Fibroblast of skin of right biceps (primary cell): ENCODE measurements around the gene POM121L2.
A peak's percentile ranks its signal among the peaks of the same experiment; 100 is the strongest.
"Not testable (repeated sequence)": the region's sequence is repeated elsewhere in the genome, so short reads cannot be mapped to it uniquely, and the experiment has no call there.

ENCODE experiments used
- DNase-seq: peaks from one replicate; pipeline ENCODE4 v3.0.0-alpha.2; 2013

Gene POM121L2

DNA sequence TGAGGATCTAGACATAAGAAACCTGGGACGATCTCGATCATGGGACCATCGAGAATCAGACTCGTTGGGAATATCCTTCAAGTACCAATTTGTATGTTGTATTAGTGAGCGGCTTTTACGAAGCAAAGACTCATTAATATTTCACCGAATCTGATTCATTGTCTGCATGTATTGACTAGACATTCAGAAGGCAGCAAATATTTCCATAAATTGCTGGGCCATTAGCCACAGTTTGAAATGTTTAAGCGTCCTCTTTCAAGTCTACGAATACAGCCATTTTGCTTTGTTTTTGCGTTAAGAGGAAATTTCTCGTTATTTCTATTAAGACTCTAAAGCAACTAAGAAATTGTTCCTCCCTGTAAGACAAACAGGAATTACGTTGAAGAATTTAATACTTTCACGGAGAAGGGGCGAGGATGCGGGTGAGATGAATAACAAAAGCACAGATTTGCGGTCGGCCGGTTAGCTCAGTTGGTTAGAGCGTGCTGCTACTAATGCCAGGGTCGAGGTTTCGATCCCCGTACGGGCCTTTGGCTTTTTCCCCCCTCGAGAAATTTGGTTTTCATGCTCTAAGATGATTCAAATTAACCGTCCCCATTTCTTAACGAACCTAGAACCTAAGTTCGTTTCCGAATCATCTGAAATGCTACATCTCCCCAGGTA lies 18.5 kb downstream of the POM121L2 start:
- peak; percentile 72 for DNase-seq

DNA sequence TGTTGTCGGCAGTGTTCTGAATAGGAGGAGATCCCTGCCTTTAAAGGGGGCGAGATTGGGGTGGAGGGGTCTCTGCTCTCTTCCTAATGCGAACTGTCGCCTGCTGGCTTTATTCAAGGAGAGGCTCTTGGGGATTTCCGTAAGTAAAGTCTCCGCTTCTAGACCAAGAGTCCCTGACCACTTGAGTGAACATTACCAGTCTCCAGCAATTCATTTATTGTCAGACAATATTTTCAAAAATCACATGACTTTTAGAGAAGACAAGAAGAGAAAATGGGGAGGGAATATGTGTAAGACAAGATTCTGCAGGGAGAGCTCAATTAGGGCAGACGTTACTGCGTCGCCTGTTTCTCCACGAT lies 21.2 kb downstream of the POM121L2 start:
- no peak for DNase-seq

DNA sequence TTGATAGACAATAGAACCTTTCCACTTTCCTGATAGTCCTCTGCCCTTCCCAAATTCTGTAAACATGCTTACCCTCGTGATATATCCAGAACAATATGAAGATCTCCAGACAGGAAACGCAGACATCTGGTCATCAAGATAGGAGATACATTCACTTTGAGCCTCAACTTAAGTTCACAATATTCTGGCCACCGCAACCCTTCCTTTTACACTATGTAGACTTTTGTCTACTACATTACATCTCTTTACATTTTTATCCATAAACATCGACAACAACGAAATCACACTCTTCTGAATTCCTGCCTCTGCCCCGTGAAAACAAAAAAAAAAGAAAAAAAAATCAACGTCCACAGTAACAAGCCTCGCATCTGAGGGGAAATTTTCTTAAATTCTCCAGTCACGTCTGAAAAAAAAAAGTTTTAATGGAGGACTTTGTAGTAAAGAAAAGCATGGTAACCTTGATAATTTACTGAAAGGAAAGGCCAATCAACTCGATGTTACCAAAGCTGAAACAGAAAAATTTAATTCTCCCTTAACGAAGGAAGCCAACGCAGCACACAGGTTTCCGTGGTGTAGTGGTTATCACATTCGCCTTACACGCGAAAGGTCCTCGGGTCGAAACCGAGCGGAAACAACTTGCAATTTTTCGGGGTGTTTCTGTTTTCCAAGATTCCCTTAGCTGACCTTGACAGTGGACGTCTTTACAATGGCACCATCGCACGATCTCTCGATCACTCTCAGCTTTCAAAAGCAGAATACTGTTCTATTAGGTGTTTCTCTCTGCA lies 21.8 kb downstream of the POM121L2 start:
- peak; percentile 55 for DNase-seq

DNA sequence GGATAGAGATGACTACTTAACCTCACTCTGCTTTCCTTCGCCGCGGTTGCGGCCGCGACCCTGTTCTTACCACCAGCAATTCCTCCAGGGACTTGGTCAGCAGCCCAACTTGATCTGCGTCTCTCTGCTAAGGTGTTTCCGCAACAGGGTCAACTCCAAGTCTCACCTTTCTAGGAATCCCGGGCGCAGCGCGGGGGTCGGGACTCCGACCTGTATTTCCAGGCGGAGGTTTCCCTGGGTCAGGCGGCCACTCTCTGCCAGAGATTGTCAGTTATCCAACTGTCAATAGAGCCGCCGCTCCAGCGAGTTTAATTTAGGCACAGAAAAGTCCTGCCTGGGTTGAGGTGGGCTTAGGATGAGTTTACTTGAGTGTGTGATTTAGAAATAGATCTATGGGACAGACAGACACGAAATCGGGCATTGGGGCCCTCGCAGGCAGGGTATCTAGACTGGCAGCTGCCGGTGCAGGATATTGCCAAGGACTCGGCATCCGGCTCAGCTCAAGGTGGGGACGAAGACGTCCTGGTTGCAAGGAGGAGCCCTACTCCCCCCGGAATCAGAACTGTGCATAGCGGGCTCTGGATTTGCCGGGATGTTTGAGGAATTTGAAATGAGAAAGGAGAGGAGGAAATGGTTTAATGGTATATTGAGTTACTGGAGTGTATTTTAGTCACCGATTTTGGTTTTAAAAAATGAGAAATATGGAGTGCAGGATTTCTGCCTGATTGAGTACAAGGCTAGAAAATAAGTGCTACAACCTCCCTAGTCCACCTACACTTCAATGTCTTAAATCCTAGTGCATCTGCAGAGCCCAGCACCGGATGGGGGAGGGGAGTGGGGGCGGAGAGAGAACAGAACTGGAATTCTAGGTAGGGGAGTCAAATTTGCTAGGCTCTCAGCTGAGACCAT lies 23.7 kb downstream of the POM121L2 start:
- no peak for DNase-seq

DNA sequence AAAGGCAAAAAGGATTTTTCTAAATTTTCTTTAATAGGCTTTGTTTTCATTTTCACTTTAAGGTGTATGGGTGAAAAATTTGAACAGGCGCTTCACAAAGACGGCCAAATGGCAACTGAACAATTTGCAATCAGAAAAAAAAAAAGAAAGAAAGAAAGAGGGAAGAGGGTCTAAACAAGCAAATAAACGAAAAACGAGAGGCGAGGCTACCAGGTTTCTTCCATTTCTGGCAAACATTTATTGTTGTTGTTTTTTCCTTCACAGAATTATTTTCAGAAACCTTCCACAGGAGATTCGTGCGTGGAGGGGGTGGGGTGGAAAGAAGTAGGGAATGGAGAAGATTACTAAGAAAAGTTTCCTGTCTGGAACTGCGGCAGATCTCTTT lies 24.3 kb downstream of the POM121L2 start:
- no peak for DNase-seq

DNA sequence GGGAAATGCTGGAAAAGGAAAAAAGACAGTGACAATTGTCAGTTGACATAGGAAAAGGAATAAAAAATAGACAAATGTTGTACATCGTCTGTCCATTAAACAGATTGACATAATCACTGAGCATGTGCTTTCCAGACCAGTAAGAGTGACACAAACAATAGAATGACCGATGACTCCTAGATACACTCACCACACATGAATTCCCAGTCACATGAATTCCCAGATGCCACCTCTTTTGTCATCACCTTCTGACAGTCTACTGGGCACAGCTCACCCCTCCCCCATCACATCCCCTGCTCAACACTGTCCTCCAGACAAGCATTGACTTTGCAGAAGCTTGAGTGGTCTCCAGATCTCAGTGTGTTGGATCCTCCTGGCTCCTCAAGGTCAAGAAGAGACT lies 25.9 kb downstream of the POM121L2 start:
- DNase-seq, result no peak

DNA sequence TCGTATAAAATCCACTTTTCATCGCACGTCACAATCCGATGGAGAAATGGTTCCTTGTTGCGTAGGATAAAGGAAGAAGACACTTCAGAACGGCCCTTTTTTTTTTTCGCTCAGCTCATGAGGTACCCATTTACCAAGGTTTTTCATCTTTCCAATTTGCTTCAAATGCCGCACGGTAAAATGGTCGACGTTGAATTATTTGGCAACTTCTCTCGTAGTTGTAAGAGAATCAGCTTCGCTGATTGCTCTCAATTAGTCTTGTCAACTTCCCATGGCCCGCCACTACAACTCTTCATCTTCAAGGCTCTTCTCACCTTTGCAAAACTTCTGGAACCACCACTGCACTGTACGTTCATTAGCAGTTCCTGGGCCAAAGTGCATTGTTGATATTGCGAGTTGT lies 28.8 kb downstream of the POM121L2 start:
- no peak for DNase-seq

DNA sequence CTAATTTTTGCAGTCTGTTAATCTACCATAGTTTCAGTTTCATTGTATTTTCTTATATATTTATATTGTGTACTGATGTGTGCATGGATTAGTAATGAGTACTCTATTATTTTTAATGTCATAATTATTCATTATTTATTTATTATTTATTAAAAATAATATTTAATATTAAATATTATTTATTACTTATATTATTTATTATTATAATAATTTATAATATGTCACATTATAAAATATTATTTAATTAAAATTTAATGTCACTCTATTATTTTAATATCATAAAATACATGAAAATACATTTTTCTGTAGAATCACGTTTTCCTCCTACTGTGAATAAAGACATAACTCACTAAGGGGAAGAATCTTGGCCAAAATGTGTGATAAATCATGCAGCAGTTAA lies 30.5 kb downstream of the POM121L2 start:
- no peak for DNase-seq

DNA sequence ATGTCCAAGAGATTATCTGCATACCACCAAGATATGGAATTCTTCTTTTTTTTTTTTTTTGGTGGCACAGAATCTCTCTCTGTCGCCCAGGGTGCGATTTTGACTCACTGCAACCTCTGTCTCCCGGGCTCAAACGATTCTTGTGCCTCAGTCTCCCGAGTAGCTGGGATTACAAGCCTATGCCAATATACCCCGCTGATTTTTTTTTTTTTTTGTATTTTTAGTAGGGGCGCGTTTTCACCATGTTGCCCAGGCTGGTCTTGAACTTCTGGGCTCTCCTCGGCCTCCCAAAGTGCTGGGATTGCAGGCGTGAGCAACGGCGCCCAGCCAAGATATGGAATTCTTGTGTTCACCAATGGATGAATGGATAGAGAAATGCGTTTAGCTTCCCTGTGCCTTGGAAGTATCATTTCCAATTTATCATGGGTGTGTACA lies 31.0 kb downstream of the POM121L2 start:
- no peak for DNase-seq

DNA sequence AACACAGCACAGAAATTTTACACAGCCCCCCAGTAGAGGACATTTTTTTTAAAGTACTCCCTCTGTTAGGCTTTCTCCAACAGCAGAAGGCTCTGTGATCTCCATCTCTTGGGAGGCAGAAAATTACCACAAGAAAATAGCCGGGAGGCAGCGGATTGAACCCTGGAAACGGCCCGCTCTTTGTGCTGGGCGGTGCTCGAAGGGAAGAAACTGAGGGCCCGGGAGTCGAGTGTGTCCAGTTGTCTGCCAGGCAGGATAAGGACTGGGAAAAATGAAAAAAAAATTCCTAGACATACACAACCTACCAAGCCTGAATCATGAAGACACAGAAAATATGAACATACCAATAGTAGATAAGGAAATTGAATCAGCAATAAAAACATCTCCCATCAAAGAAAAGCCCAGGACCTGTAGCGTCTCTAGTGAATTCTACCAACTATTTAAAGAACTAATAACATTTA lies 31.5 kb downstream of the POM121L2 start:
- DNase-seq, result peak; percentile 23

DNA sequence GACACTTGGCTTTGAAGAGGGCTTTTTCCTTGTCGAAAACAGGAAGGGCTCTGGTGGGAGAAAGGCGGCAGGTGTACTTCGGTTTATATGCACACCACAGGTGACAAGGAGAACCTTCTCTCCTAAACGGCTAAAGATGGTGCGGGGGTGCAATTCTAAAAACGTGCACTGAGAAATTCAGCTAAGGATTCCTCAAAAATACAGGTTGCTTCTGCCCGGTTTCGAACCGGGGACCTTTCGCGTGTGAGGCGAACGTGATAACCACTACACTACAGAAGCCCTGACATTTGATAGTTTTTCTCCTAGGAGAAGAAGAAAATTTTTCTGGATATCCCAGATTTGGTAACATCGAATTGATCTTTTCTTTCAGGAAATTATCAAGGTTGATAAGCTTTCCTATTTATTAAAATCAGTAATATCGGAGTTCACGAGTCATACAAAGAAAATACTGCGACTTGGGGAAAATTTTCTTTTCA lies 32.0 kb downstream of the POM121L2 start:
- peak; percentile 63 for DNase-seq

DNA sequence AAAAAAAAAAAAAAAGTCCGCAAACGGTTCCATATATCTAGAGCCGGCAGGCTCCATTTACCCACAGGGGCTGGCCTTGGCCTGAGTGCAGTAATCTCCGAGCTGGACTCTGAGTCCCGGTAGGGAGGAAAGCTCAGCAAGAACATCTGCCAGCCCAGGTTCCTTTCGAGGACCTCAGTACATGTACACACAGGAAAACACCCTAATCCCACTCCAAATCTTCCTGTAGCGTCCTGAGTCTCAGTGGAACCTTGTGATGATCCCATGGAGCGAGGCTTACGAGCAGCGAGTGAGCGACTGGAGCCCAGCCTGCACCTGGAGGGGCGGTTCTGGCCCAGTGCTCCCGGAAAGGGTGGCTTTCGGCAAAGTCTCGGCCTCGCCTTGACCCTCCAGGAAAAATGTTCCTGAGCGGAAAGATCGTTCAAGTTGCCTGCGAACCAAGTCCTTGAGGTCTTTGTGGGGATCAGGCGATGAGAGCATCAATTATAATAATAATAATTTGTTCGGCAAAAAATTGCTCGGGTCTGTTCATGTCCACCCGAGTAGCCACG lies 32.5 kb downstream of the POM121L2 start:
- DNase-seq, result no peak

DNA sequence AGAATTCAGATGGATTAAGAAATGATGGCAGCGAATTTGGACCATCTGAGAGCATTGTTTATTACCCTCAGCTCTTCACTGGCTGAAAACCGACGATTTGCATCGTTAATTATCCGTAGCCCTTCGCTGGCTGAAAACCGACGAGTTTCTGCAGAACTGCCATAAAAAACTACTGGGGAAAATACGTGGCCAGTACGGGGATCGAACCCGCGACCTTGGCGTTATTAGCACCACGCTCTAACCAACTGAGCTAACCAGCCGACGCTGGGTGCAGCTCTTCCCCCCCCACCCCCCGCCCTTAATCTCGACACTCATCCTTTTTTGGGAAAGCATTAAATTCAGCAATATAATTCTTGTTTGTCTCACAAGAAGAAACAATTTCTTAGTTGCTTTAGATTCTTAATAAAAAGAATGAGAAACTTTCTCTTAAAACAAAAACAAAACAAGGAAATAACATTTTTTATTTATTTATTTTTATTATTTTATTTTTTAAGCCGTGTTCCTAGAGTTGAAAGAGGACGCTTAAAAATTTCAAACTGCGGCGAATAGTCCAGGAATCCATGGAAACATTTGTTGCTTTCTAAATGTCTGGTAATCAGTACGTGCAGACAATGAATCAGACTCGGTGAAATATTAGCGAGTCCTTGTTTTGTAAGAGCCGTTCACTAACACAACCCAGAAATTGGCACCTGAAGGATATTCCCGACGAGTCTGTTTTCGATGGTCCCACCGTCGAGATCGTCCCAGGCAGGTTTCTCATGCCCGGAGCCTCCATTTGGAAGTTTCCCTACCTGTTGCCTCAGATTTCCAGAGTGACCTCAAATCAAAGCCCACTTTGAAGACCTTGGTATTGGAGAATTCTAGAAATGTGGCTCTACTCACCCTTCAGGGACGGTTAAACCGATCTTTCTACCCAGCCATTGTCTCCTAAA lies 36.8 kb downstream of the POM121L2 start:
- DNase-seq, result peak; percentile 34

DNA sequence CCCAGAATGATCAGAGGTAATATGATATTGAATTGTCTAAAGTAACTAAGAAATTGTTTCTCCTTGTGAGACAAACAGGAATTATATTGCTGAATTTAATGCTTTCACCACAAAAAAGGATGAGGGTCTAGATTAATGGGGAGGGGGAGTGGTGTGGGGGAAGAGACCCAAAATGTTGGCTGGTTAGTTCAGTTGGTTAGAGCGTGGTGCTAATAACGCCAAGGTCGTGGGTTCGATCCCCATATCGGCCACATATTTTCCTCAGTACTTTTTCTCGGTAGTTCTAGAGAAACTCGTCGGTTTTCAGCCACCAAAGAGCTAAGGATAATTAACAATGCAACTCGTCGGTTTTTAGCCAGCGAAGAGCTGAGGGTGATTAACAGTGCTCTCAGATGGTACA lies 38.3 kb downstream of the POM121L2 start:
- no peak for DNase-seq

DNA sequence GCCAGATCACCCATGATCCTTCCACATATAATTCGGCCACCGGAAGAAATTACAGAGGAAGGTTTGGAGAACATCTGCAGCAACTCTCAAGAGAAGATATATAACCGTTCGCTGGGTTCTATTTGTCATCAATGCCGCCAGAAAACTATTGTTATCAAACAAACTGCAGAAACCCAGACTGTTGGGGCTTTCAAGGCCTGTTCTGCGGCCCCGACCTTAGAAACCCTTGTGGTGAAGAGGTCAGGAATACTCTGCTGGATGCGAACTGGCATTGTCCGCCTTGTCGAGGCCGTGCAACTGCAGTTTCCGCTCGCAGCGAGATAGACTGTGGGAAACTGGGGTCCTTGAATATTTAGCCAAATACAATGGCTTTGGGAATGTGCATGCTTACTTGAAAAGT lies 43.3 kb downstream of the POM121L2 start:
- no peak for DNase-seq

DNA sequence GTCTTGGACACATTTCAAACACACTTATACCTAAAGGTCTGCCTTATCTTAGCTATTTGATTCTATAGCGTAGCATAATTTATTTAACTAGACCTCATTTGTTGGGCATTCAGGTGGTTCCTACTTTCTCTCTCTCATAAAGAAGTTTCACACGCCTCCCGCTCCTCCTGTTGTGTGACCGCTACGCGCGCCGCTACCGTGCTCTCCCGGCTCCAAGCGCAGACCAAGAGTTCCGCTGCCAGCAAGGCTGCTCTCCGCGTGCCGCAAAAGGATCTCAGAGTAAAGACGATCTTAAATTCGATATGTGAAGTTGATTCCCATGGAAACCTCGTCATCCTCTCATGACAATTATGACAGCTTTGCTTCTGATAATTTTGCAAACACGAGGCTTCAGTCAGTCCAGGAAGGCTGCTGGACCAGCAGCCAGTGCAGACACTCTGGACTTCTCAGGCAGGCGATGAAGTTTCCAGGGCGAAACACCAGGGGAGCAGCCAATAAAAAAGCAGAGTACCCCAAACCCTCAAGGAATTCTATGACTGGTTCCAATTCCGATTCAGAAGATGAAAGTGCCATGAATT lies 44.1 kb downstream of the POM121L2 start:
- no peak for DNase-seq

DNA sequence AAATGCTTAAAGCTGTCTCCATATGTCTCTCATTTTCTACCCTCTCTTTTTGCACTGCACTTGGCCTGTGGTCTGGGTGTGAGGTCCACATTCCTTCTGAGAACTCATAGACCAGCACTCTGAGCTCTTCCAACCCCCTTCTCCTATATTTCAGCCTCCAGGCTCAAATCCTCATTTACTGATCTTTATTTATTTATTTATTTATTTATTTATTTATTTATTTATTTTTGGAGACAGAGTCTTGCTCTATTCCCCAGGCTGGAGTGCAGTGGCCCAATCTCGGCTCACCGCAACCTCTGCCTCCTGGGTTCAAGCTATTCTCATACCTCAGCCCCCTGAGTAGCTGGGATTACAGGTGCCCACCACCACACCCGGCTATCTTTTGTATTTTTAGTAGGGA lies 45.1 kb downstream of the POM121L2 start:
- not testable (repeated sequence) for DNase-seq

DNA sequence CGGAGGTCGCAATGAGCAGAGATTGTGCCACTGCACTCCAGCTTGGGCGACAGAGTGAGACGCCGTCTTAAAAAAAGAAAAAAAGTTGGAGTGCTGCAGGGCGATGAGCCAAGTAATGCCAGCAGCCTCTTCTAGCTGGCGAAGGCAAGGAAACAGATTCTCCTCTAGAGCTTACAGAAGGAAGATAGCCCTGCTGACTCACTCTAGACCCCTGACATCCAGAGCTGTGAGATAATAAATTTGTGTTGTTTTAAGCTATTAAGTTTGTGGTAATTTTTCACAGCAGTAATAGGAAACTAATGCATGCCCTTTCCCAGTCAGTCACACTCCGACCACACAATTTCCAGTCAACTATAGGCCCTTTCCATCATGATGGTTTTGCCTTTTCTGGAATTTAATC lies 48.2 kb downstream of the POM121L2 start:
- DNase-seq, result no peak

DNA sequence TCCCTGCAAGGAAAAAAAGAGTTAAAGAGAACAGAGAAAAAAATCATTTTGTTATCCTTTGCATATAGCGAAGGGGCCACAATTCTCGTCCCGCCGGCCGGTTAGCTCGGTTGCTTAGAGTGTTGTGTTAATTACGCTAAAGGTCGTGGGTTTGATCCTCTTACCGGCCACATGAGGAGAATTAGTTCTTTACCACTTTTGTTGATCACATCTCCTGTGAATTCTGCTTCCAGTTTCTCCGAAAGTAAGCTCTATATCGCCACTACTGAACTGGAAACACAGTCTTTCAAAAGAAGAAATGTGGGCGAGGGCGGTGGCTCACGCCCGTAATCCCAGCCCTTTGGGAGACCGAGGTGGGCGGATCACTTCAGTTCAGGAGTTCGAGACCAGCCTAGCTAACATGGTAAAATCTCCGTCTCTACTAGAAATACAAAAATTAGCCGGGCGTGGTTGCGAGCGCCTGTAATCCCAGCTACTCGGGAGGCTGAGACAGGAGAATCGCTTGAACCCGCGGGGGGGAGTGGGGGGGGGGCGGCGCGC lies 51.2 kb downstream of the POM121L2 start:
- no peak for DNase-seq

DNA sequence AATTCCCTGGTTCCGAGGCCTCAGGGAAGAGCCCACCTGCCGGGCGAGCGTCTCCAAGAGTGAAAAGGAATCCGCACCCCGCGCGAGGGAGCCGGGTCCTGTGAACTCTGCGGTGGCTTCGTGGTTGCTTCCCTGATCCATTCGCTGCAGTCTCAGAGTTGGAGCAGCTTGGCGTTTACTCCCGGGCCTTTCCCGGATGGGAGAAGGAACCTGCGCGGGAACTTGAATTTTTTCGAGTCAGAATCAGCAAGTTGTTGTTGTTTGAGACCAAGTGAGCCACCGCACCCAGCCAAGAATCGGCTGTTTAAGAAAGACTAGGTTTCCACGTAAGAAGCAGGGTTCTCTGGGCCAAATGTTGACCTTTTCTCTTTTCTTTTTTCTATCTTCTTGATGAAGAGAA lies 51.7 kb downstream of the POM121L2 start:
- DNase-seq, result peak; percentile 22
